ENCODE results near the gene TEAD4. TPM values are rescaled to one million over a fixed set of nuclear protein-coding genes. Genes with fewer than 3 reads are reported as not detected.

TEAD4 gene
- total and polyA plus RNA-seq, 2 experiments from 2014 or later, result 68.1 to 145 TPM

- TF ChIP-seq CTCF (conservative IDR thresholded peaks at IDR 0.05; ENCODE audit: low read depth in 2 of 2) (no peak), NANOG (IDR thresholded peaks at IDR 0.05; ENCODE audit: borderline replicate concordance) (no peak), EZH2phosphoT487 (IDR thresholded peaks at IDR 0.05; ENCODE audit: unreplicated experiment) (no peak), ZNF331 (CRISPR knock-in tag; IDR thresholded peaks at IDR 0.05; ENCODE audit: low read depth) (no peak)
These were observed 33.7 kb upstream of the TEAD4 start (continued) for GRCh38 chr12:2925322-2925995.

- Mint-ChIP-seq H3K9me3 (no peaks in the 10 kb centered on the region), H3K4me1 (no peaks in the 10 kb centered on the region), H3K27me3 (ENCODE audit: insufficient read depth, low read depth, poor library complexity) (no peaks in the 10 kb centered on the region), H3K36me3 (ENCODE audit: low read depth) (peaks cover 22% of the 10 kb centered on the region), H3K27ac (no peak overlapping the region), H3K4me3 (no peak overlapping the region)
- DNase-seq (ENCODE audit: low spot score) (no peak), ATAC-seq (no peak)
- TF ChIP-seq NANOG (IDR thresholded peaks at IDR 0.05; ENCODE audit: borderline replicate concordance), result no peak
- H4K20me1 ChIP-seq (replicated peaks; ENCODE audit: insufficient read depth), result no peaks in the 10 kb centered on the region; the same call in 1 of the 2 replicates
- no peak overlapping the region for H2AFZ ChIP-seq
- no peak overlapping the region for H3K4me3 ChIP-seq
- peaks cover 9% of the 10 kb centered on the region; the same call in 1 of the 2 replicates for H3K36me3 ChIP-seq (ENCODE audit: insufficient read depth)
- no peaks in the 10 kb centered on the region for H3K4me1 ChIP-seq (ENCODE audit: insufficient read depth)
- no peaks in the 10 kb centered on the region for H3K9me2 ChIP-seq (ENCODE audit: insufficient read depth)
- no peak overlapping the region for H3K4me2 ChIP-seq
- no peak overlapping the region for H3K27ac ChIP-seq (ENCODE audit: low read depth)
- no peaks in the 10 kb centered on the region for H3K27me3 ChIP-seq (ENCODE audit: insufficient read depth)
- no peaks in the 10 kb centered on the region for H3F3A ChIP-seq (replicated peaks; ENCODE audit: low read depth)
- no peaks in the 10 kb centered on the region for H3K79me2 ChIP-seq (replicated peaks; ENCODE audit: insufficient read depth)
These were observed 28.3 kb upstream of the TEAD4 start for GRCh38 chr12:2930865-2931264.

GRCh38 chr12:2933586-2933985, 25.6 kb upstream of the TEAD4 start:
- H3K4me1 Mint-ChIP-seq, result no peaks in the 10 kb centered on the region
- no peaks in the 10 kb centered on the region for H3K9me2 ChIP-seq (ENCODE audit: insufficient read depth)
- no peaks in the 10 kb centered on the region; the same call in 1 of the 2 replicates for H4K20me1 ChIP-seq (replicated peaks; ENCODE audit: insufficient read depth)
- H3K36me3 ChIP-seq (ENCODE audit: insufficient read depth), result peaks cover 9% of the 10 kb centered on the region; the same call in 1 of the 2 replicates
- H3K36me3 Mint-ChIP-seq (ENCODE audit: low read depth), result peaks cover 23% of the 10 kb centered on the region
- H3K27ac Mint-ChIP-seq, result no peak overlapping the region
- no peak overlapping the region for H3K4me3 ChIP-seq
- H3K4me3 Mint-ChIP-seq, result no peak overlapping the region
- H3K9me3 Mint-ChIP-seq, result no peaks in the 10 kb centered on the region
- no peak overlapping the region for H3K27ac ChIP-seq (ENCODE audit: low read depth)
- no peaks in the 10 kb centered on the region for H3K27me3 Mint-ChIP-seq (ENCODE audit: insufficient read depth, low read depth, poor library complexity)
- ATAC-seq, result no peak
- no peaks in the 10 kb centered on the region for H3K79me2 ChIP-seq (replicated peaks; ENCODE audit: insufficient read depth)
- no peak overlapping the region for H3K4me2 ChIP-seq
- no peak overlapping the region for H2AFZ ChIP-seq
- DNase-seq (ENCODE audit: low spot score), result no peak
- H3K27me3 ChIP-seq (ENCODE audit: insufficient read depth), result no peaks in the 10 kb centered on the region
- no peaks in the 10 kb centered on the region for H3F3A ChIP-seq (replicated peaks; ENCODE audit: low read depth)
- H3K4me1 ChIP-seq (ENCODE audit: insufficient read depth), result no peaks in the 10 kb centered on the region
- no peak for TF ChIP-seq EZH2 (IDR thresholded peaks at IDR 0.05; ENCODE audit: low read depth, unreplicated experiment)
- TF ChIP-seq ZNF462 (CRISPR knock-in tag; IDR thresholded peaks at IDR 0.05), result no peak
- TF ChIP-seq ZNF114 (CRISPR knock-in tag; IDR thresholded peaks at IDR 0.05), result no peak
- TF ChIP-seq REST (IDR thresholded peaks at IDR 0.05; ENCODE audit: unreplicated experiment), result no peak
